NB4 (cell line): ENCODE results near the gene DCN.
"Not testable (repeated sequence)": the region's sequence is repeated elsewhere in the genome, so short reads cannot be mapped to it uniquely, and the experiment has no call there.

Experiments used
- DNase-seq: peaks from one replicate; pipeline ENCODE4 v3.0.0; 2010; ENCODE audit warnings: low read depth
- H3K4me3 ChIP-seq: one replicate; pipeline ENCODE4 v1.5.1; 2011; ENCODE audit warnings: mild to moderate bottlenecking, low read depth, low read length, moderate library complexity
- CTCF ChIP-seq: IDR thresholded peaks from one replicate; pipeline ENCODE4 v1.5.1; 2012; ENCODE audit warnings: low read depth, low read length
- MAX ChIP-seq: IDR thresholded peaks from 2 replicates; pipeline ENCODE4 v1.6.1; 2011; ENCODE audit warnings: low read depth, low read length
- MYC ChIP-seq: IDR thresholded peaks from 2 replicates; pipeline ENCODE4 v1.6.1; 2011; ENCODE audit warnings: low read depth, low read length
- POLR2A ChIP-seq: IDR thresholded peaks from 2 replicates; pipeline ENCODE4 v1.6.1; 2011; ENCODE audit warnings: mild to moderate bottlenecking; ENCODE audit not compliant: insufficient read length; ENCODE audit errors: extremely low read depth

The DCN gene

DNA sequence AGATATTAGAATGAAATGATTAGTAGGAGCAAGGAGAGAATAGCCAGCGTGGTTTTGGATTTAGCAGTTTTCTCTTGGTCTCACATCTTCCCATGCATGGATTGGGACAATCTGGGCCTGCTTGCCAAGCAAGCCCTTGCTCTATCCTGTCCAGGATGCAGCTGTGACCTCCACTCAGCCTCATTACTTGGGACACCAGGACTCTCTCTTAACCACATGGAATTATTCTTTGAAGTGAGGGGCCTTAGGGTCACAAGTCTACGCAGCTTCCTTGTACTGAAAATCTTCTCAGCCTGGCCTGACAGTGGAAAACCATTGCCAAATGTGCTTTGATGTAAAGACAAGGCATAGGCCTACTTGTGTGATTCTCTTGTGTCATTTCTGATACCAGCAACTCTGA is 28.0 kb upstream of the DCN start:
- no peak for DNase-seq
- TF ChIP-seq CTCF = no peak
- TF ChIP-seq MYC = no peak
- TF ChIP-seq POLR2A = no peak
- no peak for TF ChIP-seq MAX
- H3K4me3 ChIP-seq = no peak overlapping the region

DNA sequence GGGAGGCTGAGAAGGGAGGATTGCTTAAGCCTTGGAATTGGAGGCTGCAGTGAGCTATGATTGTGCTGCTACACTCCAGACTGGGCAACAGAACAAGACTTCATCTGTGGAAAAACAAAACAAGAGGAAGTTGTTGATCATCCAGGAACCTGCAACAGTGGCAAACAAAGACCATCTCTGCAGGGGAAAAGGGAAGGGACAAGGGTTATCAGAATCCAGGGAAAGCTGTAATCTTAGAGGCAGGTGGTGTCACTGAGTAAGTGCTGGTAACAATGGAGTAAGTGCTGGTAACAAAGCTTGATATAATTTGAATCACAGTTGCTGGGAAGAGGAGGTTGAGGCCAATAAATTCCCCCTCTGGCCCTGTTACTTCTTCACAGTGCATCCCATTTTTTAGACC is 27.5 kb upstream of the DCN start:
- H3K4me3 ChIP-seq = no peak overlapping the region
- no peak for TF ChIP-seq POLR2A
- TF ChIP-seq MYC = no peak
- no peak for DNase-seq

DNA sequence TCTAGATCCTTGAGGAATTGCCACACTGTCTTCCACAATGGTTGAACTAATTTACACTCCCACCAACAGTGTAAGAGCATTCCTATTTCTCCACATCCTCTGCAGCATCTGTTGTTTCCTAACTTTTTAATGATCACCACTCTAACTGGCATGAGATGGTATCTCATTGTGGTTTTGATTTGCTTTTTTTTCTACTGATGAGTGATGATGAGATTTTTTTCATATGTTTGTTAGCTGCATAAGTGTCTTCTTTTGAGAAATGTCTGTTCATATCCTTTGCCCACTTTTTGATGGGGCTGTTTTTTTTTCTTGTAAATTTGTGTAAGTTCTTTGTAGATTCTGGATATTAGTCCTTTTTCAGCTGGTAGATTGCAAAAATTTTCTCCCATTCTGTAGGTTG is 24.7 kb upstream of the DCN start:
- H3K4me3 ChIP-seq, DNase-seq: not testable (repeated sequence)

GRCh38 chr12:91205811-91206210 is 23.2 kb upstream of the DCN start:
- no peak for DNase-seq

DNA sequence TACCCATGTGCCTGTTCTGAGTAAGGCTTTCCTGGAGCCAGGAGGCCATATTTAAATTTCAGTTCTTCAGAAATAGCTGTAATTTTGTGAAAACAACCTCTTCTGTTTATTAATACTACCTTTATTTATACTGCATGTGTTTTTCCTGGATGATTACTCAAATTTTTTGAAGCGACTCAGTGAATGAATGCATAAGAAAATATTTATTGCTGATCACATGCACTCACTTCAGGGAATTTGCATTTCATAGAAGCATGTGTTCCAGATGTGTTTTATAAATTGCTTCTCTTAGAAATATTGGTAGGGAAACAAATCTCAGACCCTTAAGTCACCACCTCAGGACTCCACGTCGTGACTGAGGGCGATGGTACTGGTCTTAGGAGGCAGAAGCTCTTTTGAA is 21.8 kb upstream of the DCN start:
- no peak overlapping the region for H3K4me3 ChIP-seq
- no peak for DNase-seq
- TF ChIP-seq CTCF (no peak), MYC (no peak), MAX (no peak), POLR2A (no peak)

More at GRCh38 chr12:91205811-91206210, 23.2 kb upstream of the DCN start:
- TF ChIP-seq POLR2A (no peak), MAX (no peak), CTCF (no peak), MYC (no peak)
- no peak overlapping the region for H3K4me3 ChIP-seq

GRCh38 chr12:91203610-91204009 is 21.0 kb upstream of the DCN start:
- no peak overlapping the region for H3K4me3 ChIP-seq
- no peak for DNase-seq
- TF ChIP-seq MYC (no peak), CTCF (no peak), POLR2A (no peak), MAX (no peak)

- TF ChIP-seq MYC = no peak
- no peak for TF ChIP-seq MAX
- TF ChIP-seq POLR2A = no peak
- TF ChIP-seq CTCF = no peak
- no peak for DNase-seq
- no peak overlapping the region for H3K4me3 ChIP-seq
Observed at GRCh38 chr12:91202390-91202789, 19.8 kb upstream of the DCN start.
